ENCODE data around the gene MME.

The MME gene

DNA sequence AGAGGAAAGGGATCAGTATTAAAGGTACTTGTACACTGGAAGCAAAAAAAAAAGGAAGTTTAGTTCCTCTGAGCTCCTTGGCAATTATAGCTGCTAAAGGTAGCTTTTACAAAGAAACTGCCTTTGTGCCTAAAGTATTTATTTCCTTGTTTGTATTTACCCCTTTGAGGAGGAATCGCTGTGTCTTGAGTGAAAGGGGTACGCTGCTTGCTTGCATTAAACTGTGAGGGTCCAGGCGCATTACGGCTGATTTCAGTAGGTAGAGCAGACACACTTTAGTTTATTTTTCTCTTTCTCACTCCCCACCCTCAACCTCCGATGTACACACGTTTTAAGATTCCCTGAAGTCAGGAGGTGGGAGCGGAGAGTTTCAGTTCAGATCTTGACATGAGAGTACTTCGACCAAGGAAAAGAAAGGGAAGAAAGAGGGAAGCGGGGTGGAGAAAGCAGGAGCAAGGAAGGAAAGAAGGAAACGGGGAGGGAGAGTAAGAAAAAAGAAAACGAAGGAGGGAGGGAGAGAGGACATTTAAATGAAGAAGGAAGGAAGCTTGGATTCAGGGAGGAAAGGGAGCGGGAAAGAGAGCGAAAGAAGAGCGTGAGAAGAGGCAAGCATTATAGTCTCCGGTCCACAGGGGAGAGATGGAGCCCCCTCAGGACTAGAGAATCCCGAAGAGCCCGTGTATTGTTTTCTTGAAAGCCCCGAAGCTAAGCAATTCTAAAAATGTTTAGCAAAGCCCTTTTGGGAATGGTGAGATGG, 1.2 kb upstream of the MME start:
- Histone ChIP-seq H3K4me1 (ENCODE audit: insufficient read depth, low read length, poor library complexity, severe bottlenecking) (peaks cover 16% of the 10 kb centered on the region), H3K9me3 (ENCODE audit: insufficient read depth, low read depth, low read length) (no peaks in the 10 kb centered on the region), H3K9ac (ENCODE audit: low read depth, low read length, poor library complexity, severe bottlenecking) (peak overlapping the region; percentile 9), H3K79me2 (ENCODE audit: insufficient read depth, low read length) (no peaks in the 10 kb centered on the region), H3K4me2 (ENCODE audit: low read depth, low read length, poor library complexity, severe bottlenecking) (peak overlapping the region; percentile 88), H3K9me2 (replicated peaks; ENCODE audit: low read depth, low read length) (no peaks in the 10 kb centered on the region), H3K27me3 (ENCODE audit: insufficient read depth, low read length, poor library complexity, severe bottlenecking) (no peaks in the 10 kb centered on the region), H3F3A (ENCODE audit: low read depth) (no peaks in the 10 kb centered on the region), H3K36me3 (ENCODE audit: insufficient read depth, low read length) (no peaks in the 10 kb centered on the region), H3K4me3 (ENCODE audit: low read length, poor library complexity, severe bottlenecking) (peak overlapping the region; percentile 88), H4K20me1 (ENCODE audit: insufficient read depth, low read length, poor library complexity, severe bottlenecking) (no peaks in the 10 kb centered on the region), H2AFZ (ENCODE audit: low read length) (peak overlapping the region; percentile 73)
- TF ChIP-seq, protein P1, sequence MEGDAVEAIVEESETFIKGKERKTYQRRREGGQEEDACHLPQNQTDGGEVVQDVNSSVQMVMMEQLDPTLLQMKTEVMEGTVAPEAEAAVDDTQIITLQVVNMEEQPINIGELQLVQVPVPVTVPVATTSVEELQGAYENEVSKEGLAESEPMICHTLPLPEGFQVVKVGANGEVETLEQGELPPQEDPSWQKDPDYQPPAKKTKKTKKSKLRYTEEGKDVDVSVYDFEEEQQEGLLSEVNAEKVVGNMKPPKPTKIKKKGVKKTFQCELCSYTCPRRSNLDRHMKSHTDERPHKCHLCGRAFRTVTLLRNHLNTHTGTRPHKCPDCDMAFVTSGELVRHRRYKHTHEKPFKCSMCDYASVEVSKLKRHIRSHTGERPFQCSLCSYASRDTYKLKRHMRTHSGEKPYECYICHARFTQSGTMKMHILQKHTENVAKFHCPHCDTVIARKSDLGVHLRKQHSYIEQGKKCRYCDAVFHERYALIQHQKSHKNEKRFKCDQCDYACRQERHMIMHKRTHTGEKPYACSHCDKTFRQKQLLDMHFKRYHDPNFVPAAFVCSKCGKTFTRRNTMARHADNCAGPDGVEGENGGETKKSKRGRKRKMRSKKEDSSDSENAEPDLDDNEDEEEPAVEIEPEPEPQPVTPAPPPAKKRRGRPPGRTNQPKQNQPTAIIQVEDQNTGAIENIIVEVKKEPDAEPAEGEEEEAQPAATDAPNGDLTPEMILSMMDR (conservative IDR thresholded peaks at IDR 0.05; ENCODE audit: low read length), result no peak
- TF ChIP-seq EZH2phosphoT487 (IDR thresholded peaks at IDR 0.05; ENCODE audit: borderline replicate concordance), result no peak

DNA sequence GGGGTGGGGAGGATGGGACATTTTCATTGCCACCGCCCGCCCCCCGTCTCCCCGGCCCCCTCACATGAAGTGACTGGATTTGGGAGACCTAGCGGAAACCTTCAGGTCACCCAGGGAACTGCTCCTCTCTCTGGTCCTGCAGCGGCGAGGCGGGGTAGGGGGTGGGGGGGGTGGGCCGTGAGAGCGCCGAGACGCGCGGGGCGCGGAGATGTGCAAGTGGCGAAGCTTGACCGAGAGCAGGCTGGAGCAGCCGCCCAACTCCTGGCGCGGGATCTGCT, 712 bp upstream of the MME start:
- Histone ChIP-seq H3K9me3 (ENCODE audit: insufficient read depth, low read depth, low read length) (no peaks in the 10 kb centered on the region), H3K9me2 (replicated peaks; ENCODE audit: low read depth, low read length) (no peaks in the 10 kb centered on the region), H2AFZ (ENCODE audit: low read length) (peak overlapping the region; percentile 100), H3K27me3 (ENCODE audit: insufficient read depth, low read length, poor library complexity, severe bottlenecking) (no peaks in the 10 kb centered on the region), H3K4me3 (ENCODE audit: low read length, poor library complexity, severe bottlenecking) (peak overlapping the region; percentile 88), H3K4me1 (ENCODE audit: insufficient read depth, low read length, poor library complexity, severe bottlenecking) (peaks cover 17% of the 10 kb centered on the region), H4K20me1 (ENCODE audit: insufficient read depth, low read length, poor library complexity, severe bottlenecking) (no peaks in the 10 kb centered on the region), H3K36me3 (ENCODE audit: insufficient read depth, low read length) (no peaks in the 10 kb centered on the region), H3K79me2 (ENCODE audit: insufficient read depth, low read length) (no peaks in the 10 kb centered on the region), H3K9ac (ENCODE audit: low read depth, low read length, poor library complexity, severe bottlenecking) (peak overlapping the region; percentile 62), H3K4me2 (ENCODE audit: low read depth, low read length, poor library complexity, severe bottlenecking) (peak overlapping the region; percentile 88), H3F3A (ENCODE audit: low read depth) (no peaks in the 10 kb centered on the region)
- TF ChIP-seq, protein P1 (conservative IDR thresholded peaks at IDR 0.05; ENCODE audit: low read length), result no peak
- TF ChIP-seq EZH2phosphoT487 (IDR thresholded peaks at IDR 0.05; ENCODE audit: borderline replicate concordance), result no peak

DNA sequence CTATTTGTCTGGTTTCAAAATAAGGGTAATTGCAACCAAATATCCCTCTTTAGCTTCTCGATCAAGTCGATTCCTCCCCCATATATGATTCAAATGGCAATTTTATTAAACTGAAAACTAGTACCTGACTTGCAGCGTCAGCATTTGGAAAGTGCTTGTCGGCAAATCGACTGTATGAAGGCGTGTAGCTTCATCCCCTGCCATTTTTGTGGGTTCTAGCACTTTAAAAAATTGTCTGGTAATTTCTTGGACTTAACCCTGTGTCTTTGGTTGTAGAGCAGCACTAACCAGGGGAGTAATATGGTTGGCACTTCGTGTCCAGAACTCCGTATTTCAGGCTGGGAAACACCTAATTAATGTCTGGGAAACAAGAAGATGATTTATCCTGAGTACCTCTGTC, 573 bp downstream of the MME start:
- TF ChIP-seq, protein P1 (conservative IDR thresholded peaks at IDR 0.05; ENCODE audit: low read length), result no peak
- TF ChIP-seq EZH2phosphoT487 (IDR thresholded peaks at IDR 0.05; ENCODE audit: borderline replicate concordance), result no peak
- peak overlapping the region; percentile 88 for H3K4me3 ChIP-seq (ENCODE audit: low read length, poor library complexity, severe bottlenecking)
- H3K27me3 ChIP-seq (ENCODE audit: insufficient read depth, low read length, poor library complexity, severe bottlenecking), result no peaks in the 10 kb centered on the region
- H3K79me2 ChIP-seq (ENCODE audit: insufficient read depth, low read length), result no peaks in the 10 kb centered on the region
- H3K36me3 ChIP-seq (ENCODE audit: insufficient read depth, low read length), result no peaks in the 10 kb centered on the region
- H4K20me1 ChIP-seq (ENCODE audit: insufficient read depth, low read length, poor library complexity, severe bottlenecking), result no peaks in the 10 kb centered on the region
- H3K9ac ChIP-seq (ENCODE audit: low read depth, low read length, poor library complexity, severe bottlenecking), result peak overlapping the region; percentile 62
- no peaks in the 10 kb centered on the region for H3F3A ChIP-seq (ENCODE audit: low read depth)
- H3K9me2 ChIP-seq (replicated peaks; ENCODE audit: low read depth, low read length), result no peaks in the 10 kb centered on the region
- peaks cover 17% of the 10 kb centered on the region for H3K4me1 ChIP-seq (ENCODE audit: insufficient read depth, low read length, poor library complexity, severe bottlenecking)
- H3K4me2 ChIP-seq (ENCODE audit: low read depth, low read length, poor library complexity, severe bottlenecking), result peak overlapping the region; percentile 88
- H2AFZ ChIP-seq (ENCODE audit: low read length), result peak overlapping the region; percentile 100
- no peaks in the 10 kb centered on the region for H3K9me3 ChIP-seq (ENCODE audit: insufficient read depth, low read depth, low read length)
